Measurements from ENCODE around the gene CRYL1. TPM values are rescaled to one million over a fixed set of nuclear protein-coding genes. Genes with fewer than 3 reads are reported as not detected.

Gene CRYL1
- polyA plus RNA-seq (2012; ENCODE audit: insufficient read depth, insufficient read length, low read depth) = 1.9 TPM

DNA sequence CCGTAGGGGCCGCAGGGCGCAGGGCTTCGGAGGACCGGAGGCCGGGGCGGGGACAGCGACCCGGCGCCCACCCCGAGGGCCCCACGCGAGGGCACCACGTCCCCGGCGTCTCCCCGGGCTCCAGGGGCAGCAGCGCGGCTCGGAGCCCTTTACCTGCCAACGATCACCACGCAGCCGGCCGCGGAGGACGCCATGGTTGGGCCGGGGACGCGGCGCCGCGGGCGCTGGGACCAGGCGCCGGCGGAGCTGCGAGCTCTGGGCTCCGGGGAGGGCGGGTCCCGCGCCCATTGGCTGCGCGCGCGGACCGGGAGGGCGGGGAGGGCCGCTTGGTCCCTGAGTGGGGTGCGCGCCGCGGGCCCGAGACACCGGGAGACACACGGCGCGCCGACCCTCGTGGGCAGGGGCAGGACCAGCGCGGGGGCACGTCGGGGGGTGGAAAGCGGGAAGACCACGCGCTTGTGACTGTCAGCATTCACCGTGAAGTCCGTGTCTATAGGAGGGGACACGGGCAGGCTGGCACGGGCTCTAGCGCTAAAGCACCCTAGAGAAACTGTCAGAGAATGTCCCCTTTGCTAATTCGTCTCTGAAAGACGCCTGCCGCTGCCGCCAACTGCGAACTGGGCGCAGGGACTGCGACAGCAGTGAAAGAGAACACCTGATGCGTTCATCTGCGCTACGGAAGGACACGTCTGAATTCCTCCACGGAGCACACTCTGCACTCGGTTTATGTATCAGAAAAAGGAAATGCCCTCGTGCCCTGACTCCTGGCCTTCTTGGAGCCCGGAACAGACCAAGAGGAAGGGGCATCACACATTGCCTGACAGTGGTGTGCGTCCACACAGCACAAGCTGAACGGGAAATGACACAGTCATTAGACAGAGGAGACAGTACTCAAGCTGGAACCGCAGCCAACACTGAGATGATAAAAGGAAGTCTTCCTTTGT, at the start of gene CRYL1:
TSS of gene CRYL1 (minus strand) at position 257 of the 944 bp plus-strand sequence. CDS start at position 194, 63 bp downstream.
- Histone ChIP-seq H3K27me3 (no peaks in the 10 kb centered on the region; the same call in 1 of the 2 replicates), H3K4me3 (ENCODE audit: low read depth, low read length) (peak within 1 kb of the TSS; percentile 85), H3K9me3 (no peaks in the 10 kb centered on the region), H3K4me1 (no peaks in the 10 kb centered on the region), H3K36me3 (no peaks in the 10 kb centered on the region)
- TF ChIP-seq CTCF (IDR thresholded peaks at IDR 0.05; ENCODE audit: low read depth, low read length) = no peak
- peak; percentile 74 for DNase-seq

DNA sequence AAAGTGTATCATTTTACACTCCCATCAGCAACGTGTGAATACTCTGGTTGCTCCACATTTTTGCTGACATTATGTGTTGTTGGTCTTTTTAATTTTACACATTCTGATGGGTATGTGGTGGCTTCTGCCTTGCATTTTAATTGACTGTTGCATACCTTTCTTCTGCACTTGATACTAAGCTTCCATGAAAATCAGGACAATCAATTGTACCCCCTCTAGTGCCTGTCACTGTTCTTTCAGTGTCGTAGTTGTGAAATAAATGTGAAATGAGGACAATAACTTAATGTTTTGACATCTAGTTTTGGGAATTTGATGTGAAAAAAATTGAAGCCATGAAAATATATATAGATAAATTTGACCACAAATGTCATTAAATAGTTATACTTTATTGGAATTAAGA, 48.0 kb upstream of the CRYL1 start:
- H3K36me3 ChIP-seq = no peaks in the 10 kb centered on the region
- no peak overlapping the region for H3K4me3 ChIP-seq (ENCODE audit: low read depth, low read length)
- no peaks in the 10 kb centered on the region for H3K4me1 ChIP-seq
- TF ChIP-seq CTCF (IDR thresholded peaks at IDR 0.05; ENCODE audit: low read depth, low read length) = no peak
- no peak for DNase-seq
- H3K27me3 ChIP-seq = no peaks in the 10 kb centered on the region
- no peaks in the 10 kb centered on the region; the same call in 1 of the 2 replicates for H3K9me3 ChIP-seq

DNA sequence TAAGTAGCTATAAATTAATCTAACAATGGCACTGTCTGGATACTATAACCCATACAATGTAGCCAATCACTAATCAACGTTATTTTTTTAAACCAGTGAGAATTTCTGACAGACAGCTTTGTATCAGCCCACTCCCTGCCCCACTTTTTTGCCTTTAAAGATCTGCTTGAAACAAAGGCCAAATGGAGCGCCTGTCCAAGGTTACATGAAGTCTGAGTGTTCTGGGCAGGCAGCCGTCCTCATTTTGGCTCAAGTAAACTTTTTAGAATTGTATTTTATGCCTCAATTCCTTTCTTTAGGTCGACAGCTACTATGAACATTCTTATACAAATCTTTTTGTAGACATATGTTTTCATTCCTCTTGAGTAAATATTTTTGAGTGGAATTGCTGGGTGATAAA, 47.5 kb upstream of the CRYL1 start:
- Histone ChIP-seq H3K36me3 (no peaks in the 10 kb centered on the region), H3K9me3 (no peaks in the 10 kb centered on the region; the same call in 1 of the 2 replicates), H3K4me3 (ENCODE audit: low read depth, low read length) (no peak overlapping the region), H3K27me3 (no peaks in the 10 kb centered on the region), H3K4me1 (no peaks in the 10 kb centered on the region; the same call in 1 of the 2 replicates)
- DNase-seq = no peak
- TF ChIP-seq CTCF (IDR thresholded peaks at IDR 0.05; ENCODE audit: low read depth, low read length) = no peak

DNA sequence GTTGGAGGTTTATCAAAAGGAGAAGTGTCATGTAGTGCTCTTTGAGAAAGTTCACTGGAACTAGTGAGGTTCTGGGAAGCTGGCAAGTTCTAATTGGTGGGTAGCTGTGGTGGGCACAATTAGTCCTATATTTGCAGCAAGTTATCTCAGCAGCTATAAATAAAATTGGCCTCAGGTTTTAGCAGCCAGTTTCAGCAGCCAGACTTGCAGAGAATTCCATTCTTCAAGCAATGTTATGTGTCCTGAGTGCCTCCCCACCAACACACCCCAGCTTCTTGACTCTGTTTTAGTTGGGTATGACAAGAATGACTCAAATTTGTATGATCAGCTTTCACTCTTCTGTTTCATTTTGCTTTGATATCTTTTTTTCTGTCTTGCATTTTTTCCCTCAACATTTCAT, 46.0 kb upstream of the CRYL1 start:
- no peaks in the 10 kb centered on the region; the same call in 1 of the 2 replicates for H3K9me3 ChIP-seq
- no peak for DNase-seq
- TF ChIP-seq CTCF (IDR thresholded peaks at IDR 0.05; ENCODE audit: low read depth, low read length) = no peak

DNA sequence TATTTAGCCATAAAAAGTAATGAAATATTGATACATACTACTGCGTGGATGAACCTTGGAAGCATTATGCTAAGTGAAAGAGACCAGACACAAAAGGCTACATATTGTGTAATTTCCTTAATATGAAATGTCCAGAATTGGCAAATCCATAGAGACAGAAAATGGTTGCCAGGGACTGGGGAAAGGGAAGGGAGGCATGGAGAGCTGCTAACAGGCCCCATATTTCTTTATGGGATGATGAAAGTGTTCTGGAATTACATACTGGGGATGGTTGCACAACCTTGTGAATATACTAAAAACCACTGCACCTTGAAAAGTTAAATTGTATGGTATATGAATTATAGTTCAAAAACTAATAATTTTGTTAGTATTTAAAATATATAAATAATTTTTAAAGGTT, 44.9 kb upstream of the CRYL1 start:
- Histone ChIP-seq H3K9me3 (no peaks in the 10 kb centered on the region; the same call in 1 of the 2 replicates), H3K36me3 (no peaks in the 10 kb centered on the region), H3K4me1 (no peaks in the 10 kb centered on the region; the same call in 1 of the 2 replicates), H3K27me3 (no peaks in the 10 kb centered on the region), H3K4me3 (ENCODE audit: low read depth, low read length) (no peak overlapping the region)
- DNase-seq = no peak
- TF ChIP-seq CTCF (IDR thresholded peaks at IDR 0.05; ENCODE audit: low read depth, low read length) = no peak

More for the DNA sequence above, 46.0 kb upstream of the CRYL1 start:
- Histone ChIP-seq H3K36me3 (no peaks in the 10 kb centered on the region), H3K4me1 (no peaks in the 10 kb centered on the region; the same call in 1 of the 2 replicates), H3K4me3 (ENCODE audit: low read depth, low read length) (no peak overlapping the region), H3K27me3 (no peaks in the 10 kb centered on the region)
